SK-N-SH treated with all-trans-retinoic acid at 6 μM for 48 hours (cell line): Measurements from ENCODE around the gene SLITRK5.

Experiments
- ATAC-seq: fragments of 200-7000 bp; cut with Tn5 transposase; 3 replicates; pipeline ENCODE4 v1.9.1; 2020; ENCODE audit warnings: mild to moderate bottlenecking, moderate library complexity
- ARNTL ChIP-seq: fragments of 450-650 bp; formaldehyde crosslinking; IDR thresholded peaks from 2 replicates; pipeline ENCODE4 v1.5.0; 2020; ENCODE audit warnings: low read depth, mild to moderate bottlenecking, moderate library complexity, borderline replicate concordance
- BACH2 ChIP-seq: fragments of 250-450 bp; sonication (Bioruptor Pico); IDR thresholded peaks from 2 replicates; pipeline ENCODE4 v1.9.0; 2021; ENCODE audit warnings: mild to moderate bottlenecking, borderline replicate concordance
- CSDC2 ChIP-seq: fragments of 250-450 bp; sonication (Bioruptor Pico); IDR thresholded peaks from 2 replicates; pipeline ENCODE4 v1.5.0; 2020; ENCODE audit warnings: mild to moderate bottlenecking, moderate library complexity
- ESRRG ChIP-seq: fragments of 250-450 bp; sonication (Bioruptor Pico); IDR thresholded peaks from 2 replicates; pipeline ENCODE4 v1.6.1; 2021; ENCODE audit warnings: mild to moderate bottlenecking
- GLIS3 ChIP-seq: fragments of 250-450 bp; sonication (Bioruptor Pico); IDR thresholded peaks from 2 replicates; pipeline ENCODE4 v1.5.0; 2020; ENCODE audit warnings: mild to moderate bottlenecking, moderate library complexity
- ISL1 ChIP-seq: fragments of 250-450 bp; sonication (Bioruptor Pico); IDR thresholded peaks from 2 replicates; pipeline ENCODE4 v2.1.2; 2022; ENCODE audit warnings: mild to moderate bottlenecking, moderate library complexity
- OSR1 ChIP-seq: fragments of 250-450 bp; sonication (Bioruptor Pico); IDR thresholded peaks from 2 replicates; pipeline ENCODE4 v1.8.0; 2022; ENCODE audit warnings: moderate library complexity, mild to moderate bottlenecking, inconsistent platforms
- PPARA ChIP-seq: fragments of 250-450 bp; sonication (Bioruptor Pico); IDR thresholded peaks from 2 replicates; pipeline ENCODE4 v1.5.0; 2020; ENCODE audit warnings: mild to moderate bottlenecking, borderline replicate concordance
- RARB ChIP-seq: fragments of 250-450 bp; sonication (Bioruptor Pico); IDR thresholded peaks from 2 replicates; pipeline ENCODE4 v1.8.0; 2021; ENCODE audit warnings: mild to moderate bottlenecking, moderate library complexity
- SNAI2 ChIP-seq: fragments of 250-450 bp; sonication (Bioruptor Pico); IDR thresholded peaks from 2 replicates; pipeline ENCODE4 v1.5.0; 2020; ENCODE audit warnings: mild to moderate bottlenecking, moderate library complexity
- TCF4 ChIP-seq: fragments of 250-450 bp; sonication (Bioruptor Pico); IDR thresholded peaks from 2 replicates; pipeline ENCODE4 v1.8.0; 2021; ENCODE audit warnings: mild to moderate bottlenecking, moderate library complexity, borderline replicate concordance
- TOX ChIP-seq: fragments of 250-450 bp; sonication (Bioruptor Pico); IDR thresholded peaks from 2 replicates; pipeline ENCODE4 v1.8.0; 2021; ENCODE audit warnings: mild to moderate bottlenecking, moderate library complexity, borderline replicate concordance
- ZC3H10 ChIP-seq: fragments of 250-450 bp; sonication (Bioruptor Pico); IDR thresholded peaks from 2 replicates; pipeline ENCODE4 v1.5.1; 2021; ENCODE audit warnings: mild to moderate bottlenecking, moderate library complexity
- ZFP3 ChIP-seq: fragments of 250-450 bp; sonication (Bioruptor Pico); IDR thresholded peaks from 2 replicates; pipeline ENCODE4 v1.5.0; 2020; ENCODE audit warnings: mild to moderate bottlenecking, moderate library complexity
- ZFP30 ChIP-seq: fragments of 450-650 bp; formaldehyde crosslinking; IDR thresholded peaks from 2 replicates; pipeline ENCODE4 v1.5.0; 2022; ENCODE audit warnings: mild to moderate bottlenecking, moderate library complexity
- ZNF565 ChIP-seq: fragments of 450-650 bp; formaldehyde crosslinking; conservative IDR thresholded peaks from 2 replicates; pipeline ENCODE4 v1.5.0; 2020; ENCODE audit warnings: low read depth, mild to moderate bottlenecking, moderate library complexity
- ZNF70 ChIP-seq: fragments of 450-650 bp; formaldehyde crosslinking; IDR thresholded peaks from 2 replicates; pipeline ENCODE4 v1.5.0; 2020; ENCODE audit warnings: mild to moderate bottlenecking, moderate library complexity
- ZNF8 ChIP-seq: fragments of 450-650 bp; formaldehyde crosslinking; IDR thresholded peaks from 2 replicates; pipeline ENCODE4 v1.5.0; 2020; ENCODE audit warnings: mild to moderate bottlenecking, moderate library complexity
- TF ChIP-seq, protein P1 (sequence below): fragments of 250-450 bp; sonication (Bioruptor Pico); IDR thresholded peaks from 2 replicates; pipeline ENCODE4 v1.5.1; 2021; ENCODE audit warnings: mild to moderate bottlenecking, moderate library complexity
- TF ChIP-seq, protein P2 (sequence below): fragments of 250-450 bp; sonication (Bioruptor Pico); IDR thresholded peaks from 2 replicates; pipeline ENCODE4 v1.5.1; 2020; ENCODE audit warnings: low read depth, mild to moderate bottlenecking, moderate library complexity
- TF ChIP-seq, protein P3 (sequence below): fragments of 250-450 bp; sonication (Bioruptor Pico); IDR thresholded peaks from 2 replicates; pipeline ENCODE4 v1.5.0; 2020; ENCODE audit warnings: mild to moderate bottlenecking, moderate library complexity
- TF ChIP-seq, protein P4 (sequence below): fragments of 250-450 bp; sonication (Bioruptor Pico); IDR thresholded peaks from 2 replicates; pipeline ENCODE4 v1.8.0; 2021; ENCODE audit warnings: low read depth, mild to moderate bottlenecking, moderate library complexity, borderline replicate concordance

SLITRK5 gene

DNA sequence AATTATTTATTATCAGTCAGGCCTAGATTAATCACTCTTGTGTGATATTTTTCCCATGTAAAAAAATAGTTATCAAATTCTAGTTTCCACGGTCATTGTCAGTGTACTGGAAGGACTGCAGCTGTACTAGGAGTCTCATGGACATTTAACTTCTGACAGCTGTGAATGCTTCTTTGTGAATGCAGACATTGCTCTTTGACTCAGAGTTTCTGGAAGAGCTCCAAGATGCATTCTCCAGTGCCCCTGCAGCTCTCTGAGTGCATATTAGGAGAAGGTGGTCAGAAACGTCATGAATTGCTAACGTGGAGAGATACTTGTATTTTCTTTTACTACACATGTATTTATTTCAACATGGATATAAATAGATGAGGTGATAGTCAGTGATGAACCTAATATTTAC is 9.7 kb upstream of the SLITRK5 start:
- TF ChIP-seq, protein P1, sequence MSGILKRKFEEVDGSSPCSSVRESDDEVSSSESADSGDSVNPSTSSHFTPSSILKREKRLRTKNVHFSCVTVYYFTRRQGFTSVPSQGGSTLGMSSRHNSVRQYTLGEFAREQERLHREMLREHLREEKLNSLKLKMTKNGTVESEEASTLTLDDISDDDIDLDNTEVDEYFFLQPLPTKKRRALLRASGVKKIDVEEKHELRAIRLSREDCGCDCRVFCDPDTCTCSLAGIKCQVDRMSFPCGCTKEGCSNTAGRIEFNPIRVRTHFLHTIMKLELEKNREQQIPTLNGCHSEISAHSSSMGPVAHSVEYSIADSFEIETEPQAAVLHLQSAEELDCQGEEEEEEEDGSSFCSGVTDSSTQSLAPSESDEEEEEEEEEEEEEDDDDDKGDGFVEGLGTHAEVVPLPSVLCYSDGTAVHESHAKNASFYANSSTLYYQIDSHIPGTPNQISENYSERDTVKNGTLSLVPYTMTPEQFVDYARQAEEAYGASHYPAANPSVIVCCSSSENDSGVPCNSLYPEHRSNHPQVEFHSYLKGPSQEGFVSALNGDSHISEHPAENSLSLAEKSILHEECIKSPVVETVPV (CRISPR knock-in tag) = no peak
- TF ChIP-seq, protein P2, sequence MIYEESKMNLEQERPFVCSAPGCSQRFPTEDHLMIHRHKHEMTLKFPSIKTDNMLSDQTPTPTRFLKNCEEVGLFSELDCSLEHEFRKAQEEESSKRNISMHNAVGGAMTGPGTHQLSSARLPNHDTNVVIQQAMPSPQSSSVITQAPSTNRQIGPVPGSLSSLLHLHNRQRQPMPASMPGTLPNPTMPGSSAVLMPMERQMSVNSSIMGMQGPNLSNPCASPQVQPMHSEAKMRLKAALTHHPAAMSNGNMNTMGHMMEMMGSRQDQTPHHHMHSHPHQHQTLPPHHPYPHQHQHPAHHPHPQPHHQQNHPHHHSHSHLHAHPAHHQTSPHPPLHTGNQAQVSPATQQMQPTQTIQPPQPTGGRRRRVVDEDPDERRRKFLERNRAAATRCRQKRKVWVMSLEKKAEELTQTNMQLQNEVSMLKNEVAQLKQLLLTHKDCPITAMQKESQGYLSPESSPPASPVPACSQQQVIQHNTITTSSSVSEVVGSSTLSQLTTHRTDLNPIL = no peak
- TF ChIP-seq GLIS3 (CRISPR knock-in tag) (no peak), OSR1 (no peak), RARB (CRISPR knock-in tag) (no peak), PPARA (no peak), SNAI2 (CRISPR knock-in tag) (no peak), ZFP30 (CRISPR knock-in tag) (no peak), ZC3H10 (CRISPR knock-in tag) (no peak), ZNF70 (CRISPR knock-in tag) (no peak), ISL1 (CRISPR knock-in tag) (no peak), ZNF565 (CRISPR knock-in tag) (no peak), ESRRG (CRISPR knock-in tag) (no peak), TCF4 (no peak), ARNTL (CRISPR knock-in tag) (no peak), ZNF8 (CRISPR knock-in tag) (no peak)
- TF ChIP-seq, protein P3, sequence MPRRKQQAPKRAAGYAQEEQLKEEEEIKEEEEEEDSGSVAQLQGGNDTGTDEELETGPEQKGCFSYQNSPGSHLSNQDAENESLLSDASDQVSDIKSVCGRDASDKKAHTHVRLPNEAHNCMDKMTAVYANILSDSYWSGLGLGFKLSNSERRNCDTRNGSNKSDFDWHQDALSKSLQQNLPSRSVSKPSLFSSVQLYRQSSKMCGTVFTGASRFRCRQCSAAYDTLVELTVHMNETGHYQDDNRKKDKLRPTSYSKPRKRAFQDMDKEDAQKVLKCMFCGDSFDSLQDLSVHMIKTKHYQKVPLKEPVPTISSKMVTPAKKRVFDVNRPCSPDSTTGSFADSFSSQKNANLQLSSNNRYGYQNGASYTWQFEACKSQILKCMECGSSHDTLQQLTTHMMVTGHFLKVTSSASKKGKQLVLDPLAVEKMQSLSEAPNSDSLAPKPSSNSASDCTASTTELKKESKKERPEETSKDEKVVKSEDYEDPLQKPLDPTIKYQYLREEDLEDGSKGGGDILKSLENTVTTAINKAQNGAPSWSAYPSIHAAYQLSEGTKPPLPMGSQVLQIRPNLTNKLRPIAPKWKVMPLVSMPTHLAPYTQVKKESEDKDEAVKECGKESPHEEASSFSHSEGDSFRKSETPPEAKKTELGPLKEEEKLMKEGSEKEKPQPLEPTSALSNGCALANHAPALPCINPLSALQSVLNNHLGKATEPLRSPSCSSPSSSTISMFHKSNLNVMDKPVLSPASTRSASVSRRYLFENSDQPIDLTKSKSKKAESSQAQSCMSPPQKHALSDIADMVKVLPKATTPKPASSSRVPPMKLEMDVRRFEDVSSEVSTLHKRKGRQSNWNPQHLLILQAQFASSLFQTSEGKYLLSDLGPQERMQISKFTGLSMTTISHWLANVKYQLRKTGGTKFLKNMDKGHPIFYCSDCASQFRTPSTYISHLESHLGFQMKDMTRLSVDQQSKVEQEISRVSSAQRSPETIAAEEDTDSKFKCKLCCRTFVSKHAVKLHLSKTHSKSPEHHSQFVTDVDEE (CRISPR knock-in tag) = no peak
- TF ChIP-seq, protein P4, sequence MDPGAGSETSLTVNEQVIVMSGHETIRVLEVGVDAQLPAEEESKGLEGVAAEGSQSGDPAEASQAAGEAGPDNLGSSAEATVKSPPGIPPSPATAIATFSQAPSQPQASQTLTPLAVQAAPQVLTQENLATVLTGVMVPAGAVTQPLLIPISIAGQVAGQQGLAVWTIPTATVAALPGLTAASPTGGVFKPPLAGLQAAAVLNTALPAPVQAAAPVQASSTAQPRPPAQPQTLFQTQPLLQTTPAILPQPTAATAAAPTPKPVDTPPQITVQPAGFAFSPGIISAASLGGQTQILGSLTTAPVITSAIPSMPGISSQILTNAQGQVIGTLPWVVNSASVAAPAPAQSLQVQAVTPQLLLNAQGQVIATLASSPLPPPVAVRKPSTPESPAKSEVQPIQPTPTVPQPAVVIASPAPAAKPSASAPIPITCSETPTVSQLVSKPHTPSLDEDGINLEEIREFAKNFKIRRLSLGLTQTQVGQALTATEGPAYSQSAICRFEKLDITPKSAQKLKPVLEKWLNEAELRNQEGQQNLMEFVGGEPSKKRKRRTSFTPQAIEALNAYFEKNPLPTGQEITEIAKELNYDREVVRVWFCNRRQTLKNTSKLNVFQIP (CRISPR knock-in tag) = no peak
- peak; percentile 42; the same call in 1 of the 3 replicates for ATAC-seq

DNA sequence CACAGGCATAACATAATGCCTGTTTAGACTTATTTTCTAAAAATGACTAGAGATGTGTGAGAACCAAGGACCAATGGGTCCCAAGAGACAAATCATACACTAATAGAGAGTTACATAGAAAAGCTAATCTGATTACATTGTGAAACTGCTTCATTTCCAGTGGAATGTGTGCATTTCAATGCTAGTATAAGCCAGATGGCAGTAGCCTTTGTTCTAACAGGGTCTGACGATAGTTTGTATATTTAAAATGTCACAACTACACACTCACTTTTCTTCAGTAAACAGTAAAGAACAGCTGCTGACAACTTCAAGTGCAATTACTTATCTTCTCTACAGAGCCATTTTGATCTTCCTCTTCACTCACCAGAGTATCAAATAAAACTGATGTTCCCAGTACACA is 4.3 kb upstream of the SLITRK5 start:
- no peak for ATAC-seq
- no peak for TF ChIP-seq ZNF8 (CRISPR knock-in tag)
- 0 out of 2 replicates have a peak, but pooled peaks have one; percentile 9 for TF ChIP-seq ZC3H10 (CRISPR knock-in tag)
- TF ChIP-seq, all 23 proteins: peak for 1

DNA sequence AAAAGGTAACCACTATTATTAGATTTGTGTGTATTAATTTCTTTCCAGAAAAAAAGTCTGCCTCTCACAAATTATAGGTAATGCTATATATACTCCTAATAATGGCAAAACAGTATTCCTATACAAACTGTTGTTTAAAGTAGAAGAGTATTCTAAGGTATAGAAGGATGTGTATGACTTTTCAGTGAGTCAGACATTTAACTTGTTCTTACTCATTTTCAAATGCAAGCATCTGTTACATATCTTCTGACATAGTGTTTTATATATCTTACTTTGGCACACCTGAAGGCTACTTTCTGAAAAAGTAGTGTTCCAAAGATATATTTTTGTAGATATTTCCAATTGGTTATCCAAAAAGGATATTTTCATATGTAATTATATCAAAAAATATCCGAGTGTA is 3.5 kb upstream of the SLITRK5 start:
- ATAC-seq = no peak
- TF ChIP-seq ZNF565 (CRISPR knock-in tag) (no peak), CSDC2 (CRISPR knock-in tag) (no peak), PPARA (no peak), ISL1 (CRISPR knock-in tag) (no peak), SNAI2 (CRISPR knock-in tag) (no peak), TOX (CRISPR knock-in tag) (no peak), BACH2 (no peak), OSR1 (no peak), GLIS3 (CRISPR knock-in tag) (no peak), ESRRG (CRISPR knock-in tag) (no peak), ZNF70 (CRISPR knock-in tag) (no peak), ZFP3 (CRISPR knock-in tag) (no peak), TCF4 (no peak)
- TF ChIP-seq, protein P1 (CRISPR knock-in tag) = no peak
- TF ChIP-seq, protein P3 (CRISPR knock-in tag) = no peak
- TF ChIP-seq, protein P4 (CRISPR knock-in tag) = no peak
